HG03460 (cell line): Measurements from ENCODE around the gene CCDC60.
A peak's percentile ranks its signal among the peaks of the same experiment; 100 is the strongest.

Experiments
- ATAC-seq: cut with Tn5 transposase; IDR thresholded peaks from one replicate; pipeline ENCODE4 v1.9.1; 2021; ENCODE audit not compliant: unreplicated experiment

Gene CCDC60

GRCh38 chr12:119501052-119501451 lies 166.5 kb downstream of the CCDC60 start:
- no peak for ATAC-seq

- no peak for ATAC-seq
These were observed 170.5 kb downstream of the CCDC60 start for GRCh38 chr12:119505001-119505400.

GRCh38 chr12:119512772-119513497 lies 178.4 kb downstream of the CCDC60 start:
- no peak for ATAC-seq

GRCh38 chr12:119528241-119528640 lies 193.7 kb downstream of the CCDC60 start:
- ATAC-seq, result no peak

- ATAC-seq, result no peak
These were observed 205.9 kb downstream of the CCDC60 start for GRCh38 chr12:119540476-119540875.

GRCh38 chr12:119544765-119545625 lies 210.5 kb downstream of the CCDC60 start:
- ATAC-seq, result peak; percentile 68

GRCh38 chr12:119546340-119546739 lies 211.8 kb downstream of the CCDC60 start:
- ATAC-seq, result no peak

GRCh38 chr12:119547001-119547400 lies 212.5 kb downstream of the CCDC60 start:
- ATAC-seq, result no peak

GRCh38 chr12:119556854-119557253 lies 222.3 kb downstream of the CCDC60 start:
- no peak for ATAC-seq

- no peak for ATAC-seq
These were observed 230.9 kb downstream of the CCDC60 start for GRCh38 chr12:119565404-119565803.

GRCh38 chr12:119570771-119571170 lies 236.2 kb downstream of the CCDC60 start:
- ATAC-seq, result no peak

GRCh38 chr12:119573086-119573485 lies 238.6 kb downstream of the CCDC60 start:
- no peak for ATAC-seq

GRCh38 chr12:119574255-119574654 lies 239.7 kb downstream of the CCDC60 start:
- no peak for ATAC-seq

GRCh38 chr12:119576118-119576810 lies 241.7 kb downstream of the CCDC60 start:
- ATAC-seq, result no peak

GRCh38 chr12:119576915-119577314 lies 242.4 kb downstream of the CCDC60 start:
- ATAC-seq, result no peak

- ATAC-seq, result no peak
These were observed 243.6 kb downstream of the CCDC60 start for GRCh38 chr12:119578112-119578511.

- ATAC-seq, result no peak
These were observed 254.6 kb downstream of the CCDC60 start for GRCh38 chr12:119589097-119589496.

GRCh38 chr12:119589634-119590033 lies 255.1 kb downstream of the CCDC60 start:
- ATAC-seq, result no peak
